Bronchial epithelial cell (primary cell): ENCODE results near the gene GPT2. TPM values are rescaled to one million over a fixed set of nuclear protein-coding genes. Genes with fewer than 3 reads are reported as not detected.

Source experiments
- DNase-seq: peaks from one replicate; pipeline ENCODE4 v3.0.0-alpha.2; 2010; ENCODE audit warnings: low read depth
- FAIRE-seq: peaks from 2 replicates; lab custom pipeline; 2011; peaks lifted over from hg19 to GRCh38; lab: Jason Lieb, UNC
- H3K27me3 ChIP-seq: 2 replicates; pipeline ENCODE4 v1.5.1; 2011; ENCODE audit warnings: low read length; ENCODE audit not compliant: control insufficient read depth, insufficient read depth
- H3K36me3 ChIP-seq: 2 replicates; pipeline ENCODE4 v1.5.1; 2011; ENCODE audit warnings: low read length; ENCODE audit not compliant: control insufficient read depth, insufficient read depth
- H3K4me3 ChIP-seq: 2 replicates; pipeline ENCODE4 v1.5.1; 2011; ENCODE audit warnings: mild to moderate bottlenecking, low read depth, low read length, control low read depth
- total RNA-seq: library from RNA; depleted of rRNA; stranded (reverse); fragments of >200 nt; gene quantifications from 2 replicates; pipeline ENCODE4 v1.2.1, GENCODE V29; 2014
- TF ChIP-seq, protein P1 (sequence below): IDR thresholded peaks from 2 replicates; pipeline ENCODE4 v1.5.1; 2011; ENCODE audit warnings: mild to moderate bottlenecking, moderate library complexity, low read length, control low read depth, inconsistent platforms; ENCODE audit not compliant: insufficient read depth, severe bottlenecking

The GPT2 gene
- total RNA-seq, 1 donor from 2014 or later = 41.3 TPM

- FAIRE-seq = no peak
- TF ChIP-seq, protein P1, sequence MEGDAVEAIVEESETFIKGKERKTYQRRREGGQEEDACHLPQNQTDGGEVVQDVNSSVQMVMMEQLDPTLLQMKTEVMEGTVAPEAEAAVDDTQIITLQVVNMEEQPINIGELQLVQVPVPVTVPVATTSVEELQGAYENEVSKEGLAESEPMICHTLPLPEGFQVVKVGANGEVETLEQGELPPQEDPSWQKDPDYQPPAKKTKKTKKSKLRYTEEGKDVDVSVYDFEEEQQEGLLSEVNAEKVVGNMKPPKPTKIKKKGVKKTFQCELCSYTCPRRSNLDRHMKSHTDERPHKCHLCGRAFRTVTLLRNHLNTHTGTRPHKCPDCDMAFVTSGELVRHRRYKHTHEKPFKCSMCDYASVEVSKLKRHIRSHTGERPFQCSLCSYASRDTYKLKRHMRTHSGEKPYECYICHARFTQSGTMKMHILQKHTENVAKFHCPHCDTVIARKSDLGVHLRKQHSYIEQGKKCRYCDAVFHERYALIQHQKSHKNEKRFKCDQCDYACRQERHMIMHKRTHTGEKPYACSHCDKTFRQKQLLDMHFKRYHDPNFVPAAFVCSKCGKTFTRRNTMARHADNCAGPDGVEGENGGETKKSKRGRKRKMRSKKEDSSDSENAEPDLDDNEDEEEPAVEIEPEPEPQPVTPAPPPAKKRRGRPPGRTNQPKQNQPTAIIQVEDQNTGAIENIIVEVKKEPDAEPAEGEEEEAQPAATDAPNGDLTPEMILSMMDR = no peak
- DNase-seq = no peak
- Histone ChIP-seq H3K4me3 (no peak overlapping the region), H3K36me3 (no peaks in the 10 kb centered on the region), H3K27me3 (no peaks in the 10 kb centered on the region)
Measured at GRCh38 chr16:46871597-46871996, 12.6 kb upstream of the GPT2 start.

DNA sequence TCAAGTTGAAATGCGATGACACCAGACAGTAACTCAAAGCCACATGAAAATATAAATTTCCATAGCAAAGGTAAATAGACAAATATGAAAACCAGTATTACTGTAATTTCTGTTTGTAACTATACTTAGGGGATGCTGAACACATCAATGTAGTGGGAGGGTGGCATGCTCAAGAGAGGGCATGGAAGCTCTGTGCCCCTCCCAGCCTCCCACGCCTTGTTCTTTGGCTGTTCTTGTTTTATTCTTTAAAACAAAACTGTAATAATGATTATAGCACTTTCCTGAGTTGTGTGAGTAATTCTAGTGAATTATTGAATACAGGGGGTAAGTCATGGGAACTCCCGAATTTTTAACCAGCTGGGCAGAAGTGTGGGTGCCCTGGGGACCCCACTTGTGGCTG, 11.0 kb upstream of the GPT2 start:
- Histone ChIP-seq H3K4me3 (no peak overlapping the region), H3K36me3 (no peaks in the 10 kb centered on the region), H3K27me3 (no peaks in the 10 kb centered on the region)
- FAIRE-seq = no peak
- TF ChIP-seq, protein P1 = no peak
- DNase-seq = no peak

DNA sequence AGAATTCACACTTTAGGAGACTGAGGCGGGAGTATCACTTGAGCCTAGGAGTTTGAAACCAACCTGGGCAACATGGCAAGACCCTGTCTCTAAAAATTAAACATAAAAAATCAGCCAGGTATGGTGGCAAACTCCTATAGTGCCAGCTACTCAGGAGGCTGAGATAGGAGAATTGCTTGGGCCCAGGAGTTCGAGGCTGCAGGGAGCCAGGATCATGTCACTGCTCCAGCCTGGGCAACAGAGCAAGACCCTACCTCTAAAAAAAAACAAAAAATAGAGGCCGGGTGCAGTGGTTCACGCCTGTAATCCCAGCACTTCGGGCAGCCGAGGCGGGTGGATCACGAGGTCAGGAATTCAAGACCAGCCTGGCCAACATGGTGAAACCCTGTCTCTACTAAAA, 8.9 kb upstream of the GPT2 start:
- no peaks in the 10 kb centered on the region for H3K27me3 ChIP-seq
- H3K4me3 ChIP-seq = no peak overlapping the region
- DNase-seq = no peak
- FAIRE-seq = no peak
- TF ChIP-seq, protein P1 = no peak
- no peaks in the 10 kb centered on the region for H3K36me3 ChIP-seq

GRCh38 chr16:46882304-46882939, 1.7 kb upstream of the GPT2 start:
- Histone ChIP-seq H3K27me3 (no peaks in the 10 kb centered on the region), H3K36me3 (peaks cover 8% of the 10 kb centered on the region), H3K4me3 (no peak overlapping the region)
- FAIRE-seq = no peak
- TF ChIP-seq, protein P1 = no peak
- no peak for DNase-seq

DNA sequence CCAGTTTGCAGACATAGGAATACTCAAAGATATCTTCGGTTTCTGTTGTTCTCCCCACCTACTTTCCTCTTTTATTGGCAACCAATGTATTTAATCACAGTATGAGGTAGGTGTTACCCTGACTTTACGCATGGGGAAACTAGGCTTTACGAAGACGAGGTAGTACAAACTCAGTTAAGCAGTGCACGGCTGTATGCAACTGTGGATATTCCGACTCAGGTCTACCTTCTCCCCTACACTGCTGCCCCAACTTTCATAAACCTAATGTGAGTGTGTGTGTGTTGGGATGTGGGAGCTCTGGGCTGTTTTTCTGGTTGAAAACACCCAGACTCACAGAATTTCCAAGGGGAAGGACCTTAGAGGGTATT, 1.2 kb upstream of the GPT2 start:
- no peak overlapping the region for H3K4me3 ChIP-seq
- DNase-seq (no peak), FAIRE-seq (no peak)
- H3K36me3 ChIP-seq = peaks cover 9% of the 10 kb centered on the region
- TF ChIP-seq, protein P1 = no peak
- H3K27me3 ChIP-seq = no peaks in the 10 kb centered on the region

- FAIRE-seq (no peak), DNase-seq (no peak)
- Histone ChIP-seq H3K27me3 (no peaks in the 10 kb centered on the region), H3K36me3 (peaks cover 12% of the 10 kb centered on the region), H3K4me3 (peak overlapping the region; percentile 81)
- TF ChIP-seq, protein P1 = no peak
Measured at GRCh38 chr16:46883353-46883689, 841 bp upstream of the GPT2 start.
